Measurements from ENCODE around the gene ST3GAL2.

ST3GAL2 gene

DNA sequence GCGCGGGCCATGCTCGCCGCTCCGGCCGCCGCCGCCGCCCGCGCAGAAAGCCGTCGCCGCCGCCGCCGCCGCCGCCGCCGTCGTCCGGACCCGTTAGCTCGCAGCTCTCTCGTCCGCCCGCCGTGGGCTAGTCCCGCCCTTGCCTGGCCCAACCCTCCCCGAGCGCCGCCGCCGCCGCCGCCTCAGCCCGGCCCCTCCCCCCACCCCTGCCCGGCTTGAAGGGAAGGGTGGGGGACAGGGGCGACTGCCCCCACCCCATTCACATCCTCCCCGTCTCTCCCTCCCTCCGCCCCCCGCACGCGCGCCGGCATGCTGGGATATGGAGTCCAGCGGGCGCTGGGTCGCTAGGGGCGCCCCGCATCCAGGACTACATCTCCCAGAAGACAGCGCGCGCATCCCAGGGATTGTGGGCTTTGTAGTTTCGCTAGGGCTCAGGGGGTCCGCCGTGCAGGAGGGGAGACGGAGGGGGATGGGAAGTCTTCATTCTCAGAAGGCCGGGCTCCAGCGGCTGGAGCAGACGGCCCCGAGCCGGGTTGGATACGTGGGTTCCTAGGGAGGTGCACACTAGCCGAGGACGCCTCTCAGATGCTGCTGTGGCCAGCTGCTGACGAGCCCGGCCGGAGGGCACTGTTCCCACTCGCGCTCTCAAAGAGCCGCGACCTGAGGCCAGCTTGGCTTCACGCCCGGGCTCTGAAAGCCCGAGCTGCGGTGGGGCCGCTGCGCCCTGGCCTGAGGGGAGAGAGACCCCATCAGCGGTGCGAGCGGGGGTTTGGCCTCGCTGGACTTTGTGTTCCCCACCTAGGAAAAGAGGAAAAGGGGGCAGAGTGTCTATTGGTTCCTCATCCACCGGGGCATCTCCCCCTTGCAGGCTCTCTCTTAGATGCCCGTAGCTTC is at the start of gene ST3GAL2:
TSS of gene ST3GAL2 (minus strand) at position 132 of the 894 bp plus-strand sequence. CDS start 40,570 bp downstream, outside the sequence.
- DNase-seq (ENCODE audit: low read depth, low spot score) = peak; percentile 88

GRCh38 chr16:70484867-70485266 is 46.0 kb upstream of the ST3GAL2 start:
- no peak for DNase-seq (ENCODE audit: low read depth, low spot score)

DNA sequence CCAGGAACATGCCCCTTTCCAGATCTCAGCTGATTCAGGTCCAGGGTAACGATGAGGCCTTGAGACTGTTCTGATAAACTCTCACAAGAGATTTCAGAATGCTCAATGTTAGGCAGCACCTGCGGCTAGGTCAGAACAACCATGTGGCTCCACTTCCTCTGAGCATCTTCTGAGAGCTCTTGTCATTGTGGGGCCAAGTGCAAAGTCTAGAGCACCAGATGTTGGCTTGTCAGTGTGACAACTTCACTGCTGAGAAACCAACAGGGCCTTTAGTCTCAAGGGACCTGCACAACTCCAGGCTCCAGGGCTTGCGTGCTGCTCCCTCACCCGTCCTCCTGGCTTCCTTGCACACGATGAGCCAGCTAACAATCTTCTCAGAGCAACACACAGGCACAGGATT is 44.5 kb upstream of the ST3GAL2 start:
- no peak for DNase-seq (ENCODE audit: low read depth, low spot score)

- no peak for DNase-seq (ENCODE audit: low read depth, low spot score)
Measured at GRCh38 chr16:70482624-70483023, 43.7 kb upstream of the ST3GAL2 start.

- no peak for DNase-seq (ENCODE audit: low read depth, low spot score)
Measured at GRCh38 chr16:70481929-70482536, 43.1 kb upstream of the ST3GAL2 start.

DNA sequence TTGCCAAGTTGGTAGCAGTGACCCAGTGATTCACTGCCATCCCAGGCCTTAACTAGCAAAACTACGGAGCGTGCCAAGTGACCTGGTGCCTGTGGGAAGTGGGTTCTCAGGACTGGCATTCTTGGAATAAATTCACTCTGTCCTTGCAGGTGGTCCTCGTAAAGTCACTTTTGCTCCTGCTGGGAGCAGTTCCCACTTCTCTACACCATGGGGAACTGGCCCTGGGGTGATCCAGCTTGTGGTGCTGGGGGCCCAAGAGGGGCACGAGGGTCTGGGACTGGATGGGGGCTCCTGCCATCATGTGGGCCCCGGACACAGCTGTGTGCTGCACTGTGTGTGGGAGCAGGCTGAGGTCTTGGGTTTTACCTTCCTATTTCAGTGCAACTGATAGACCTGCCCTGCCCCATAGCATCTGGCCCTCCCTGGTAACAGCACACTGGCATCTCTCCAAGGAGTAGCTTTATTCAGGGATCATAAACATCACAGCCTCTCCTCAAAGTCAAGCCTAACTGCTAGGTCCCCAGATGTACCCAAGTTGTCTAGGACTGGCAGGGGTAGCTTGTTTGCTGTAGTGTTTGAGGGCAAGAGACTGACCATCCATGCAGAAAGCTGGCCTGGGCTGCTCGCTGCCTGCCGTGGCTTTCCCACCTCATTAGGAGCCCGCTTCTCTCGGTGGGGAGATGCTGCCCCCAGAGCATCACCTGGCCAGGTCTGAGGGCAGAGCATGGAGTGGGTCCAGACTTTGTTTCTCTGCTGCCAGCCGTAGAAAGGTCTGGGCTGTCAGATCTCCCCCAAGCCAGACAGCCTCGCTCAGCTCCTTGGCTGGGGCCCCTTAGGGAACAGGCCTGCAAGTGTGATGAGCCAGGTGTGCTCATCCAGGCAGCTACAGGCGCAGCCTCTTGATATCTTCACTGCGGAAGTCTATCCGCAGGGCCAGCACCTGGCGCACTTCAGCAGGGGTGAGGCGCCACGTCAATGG is 41.5 kb upstream of the ST3GAL2 start:
- DNase-seq (ENCODE audit: low read depth, low spot score) = no peak

GRCh38 chr16:70478912-70479341 is 40.0 kb upstream of the ST3GAL2 start:
- no peak for DNase-seq (ENCODE audit: low read depth, low spot score)

DNA sequence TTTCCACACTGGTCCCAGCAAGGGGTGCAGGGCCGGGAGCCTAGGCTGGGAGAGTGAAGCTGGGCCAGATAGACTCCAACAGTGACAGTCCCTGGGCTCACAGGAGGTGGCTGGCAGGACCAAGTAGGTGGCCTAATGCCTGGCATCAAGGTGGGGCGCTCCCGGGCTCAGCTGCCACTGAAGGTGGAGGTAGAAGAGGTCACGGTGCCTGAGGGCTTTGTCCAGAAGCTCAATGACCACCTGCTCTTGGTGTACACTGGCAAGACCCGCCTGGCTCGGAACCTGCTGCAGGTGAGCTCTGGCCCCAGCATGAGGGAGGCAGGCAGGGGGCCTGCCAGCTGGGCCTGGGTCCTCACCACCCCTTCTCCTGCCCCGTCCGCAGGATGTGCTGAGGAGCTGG is 39.3 kb upstream of the ST3GAL2 start:
- no peak for DNase-seq (ENCODE audit: low read depth, low spot score)

GRCh38 chr16:70476272-70477020 is 37.5 kb upstream of the ST3GAL2 start:
- DNase-seq (ENCODE audit: low read depth, low spot score) = no peak

DNA sequence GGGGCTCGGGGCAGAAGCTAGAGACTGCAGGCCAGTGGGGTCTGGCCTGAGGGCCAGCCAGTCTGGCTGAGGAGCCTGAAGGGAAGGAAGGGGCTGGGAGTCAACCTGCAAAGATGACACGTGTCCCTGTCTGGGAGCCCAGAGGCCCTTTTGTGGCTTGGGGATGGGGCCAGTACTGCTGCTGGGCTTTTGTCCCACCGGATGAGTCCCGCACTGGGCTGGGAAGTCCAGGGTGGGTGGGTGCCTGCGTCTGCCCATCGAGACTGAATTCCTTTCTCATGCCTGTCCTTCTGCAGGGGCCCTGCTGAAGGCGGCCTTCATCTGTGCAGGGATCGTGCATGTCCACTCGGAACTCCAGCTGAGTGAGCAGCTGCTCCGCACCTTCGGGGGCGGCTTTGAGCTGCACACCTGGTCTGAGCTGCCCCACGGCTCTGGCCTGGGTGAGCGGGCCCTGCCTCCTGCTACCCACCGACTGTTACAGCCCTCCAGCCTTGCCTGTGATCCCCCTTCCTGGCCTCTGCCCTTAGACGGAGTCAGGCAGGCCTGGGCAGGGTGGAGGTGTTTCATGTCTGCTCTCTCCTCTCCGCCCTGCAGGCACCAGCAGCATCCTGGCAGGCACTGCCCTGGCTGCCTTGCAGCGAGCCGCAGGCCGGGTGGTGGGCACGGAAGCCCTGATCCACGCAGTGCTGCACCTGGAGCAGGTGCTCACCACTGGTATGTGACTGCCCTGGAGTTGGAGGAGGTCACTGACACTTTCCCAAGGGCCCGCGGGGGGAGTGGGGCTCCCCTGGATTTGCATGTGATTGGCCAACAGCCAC is 36.4 kb upstream of the ST3GAL2 start:
- no peak for DNase-seq (ENCODE audit: low read depth, low spot score)

DNA sequence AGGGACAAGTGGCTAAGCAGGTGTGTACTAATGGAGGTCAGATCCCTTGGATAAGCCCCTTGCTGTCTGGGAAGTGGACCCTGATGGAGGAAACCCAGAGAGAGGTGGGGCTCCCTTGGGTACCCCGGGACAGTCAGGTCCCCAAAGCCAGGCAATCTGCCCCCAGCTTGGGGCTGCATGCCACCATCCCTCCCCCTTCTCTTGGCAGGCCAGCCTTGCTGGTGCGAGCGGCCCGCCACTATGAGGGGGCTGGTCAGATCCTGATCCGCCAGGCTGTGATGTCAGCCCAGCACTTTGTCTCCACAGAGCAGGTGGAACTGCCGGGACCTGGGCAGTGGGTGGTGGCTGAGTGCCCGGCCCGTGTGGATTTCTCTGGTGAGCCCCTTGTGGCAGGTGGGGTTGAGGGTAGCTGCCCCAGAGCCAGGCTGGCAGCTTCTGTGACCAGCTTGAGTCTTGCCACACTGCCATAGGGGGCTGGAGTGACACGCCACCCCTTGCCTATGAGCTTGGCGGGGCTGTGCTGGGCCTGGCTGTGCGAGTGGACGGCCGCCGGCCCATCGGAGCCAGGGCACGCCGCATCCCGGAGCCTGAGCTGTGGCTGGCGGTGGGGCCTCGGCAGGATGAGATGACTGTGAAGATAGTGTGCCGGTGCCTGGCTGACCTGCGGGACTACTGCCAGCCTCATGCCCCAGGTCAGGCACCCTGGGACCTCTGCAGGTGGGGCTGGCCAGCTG is 35.6 kb upstream of the ST3GAL2 start:
- DNase-seq (ENCODE audit: low read depth, low spot score) = no peak

DNA sequence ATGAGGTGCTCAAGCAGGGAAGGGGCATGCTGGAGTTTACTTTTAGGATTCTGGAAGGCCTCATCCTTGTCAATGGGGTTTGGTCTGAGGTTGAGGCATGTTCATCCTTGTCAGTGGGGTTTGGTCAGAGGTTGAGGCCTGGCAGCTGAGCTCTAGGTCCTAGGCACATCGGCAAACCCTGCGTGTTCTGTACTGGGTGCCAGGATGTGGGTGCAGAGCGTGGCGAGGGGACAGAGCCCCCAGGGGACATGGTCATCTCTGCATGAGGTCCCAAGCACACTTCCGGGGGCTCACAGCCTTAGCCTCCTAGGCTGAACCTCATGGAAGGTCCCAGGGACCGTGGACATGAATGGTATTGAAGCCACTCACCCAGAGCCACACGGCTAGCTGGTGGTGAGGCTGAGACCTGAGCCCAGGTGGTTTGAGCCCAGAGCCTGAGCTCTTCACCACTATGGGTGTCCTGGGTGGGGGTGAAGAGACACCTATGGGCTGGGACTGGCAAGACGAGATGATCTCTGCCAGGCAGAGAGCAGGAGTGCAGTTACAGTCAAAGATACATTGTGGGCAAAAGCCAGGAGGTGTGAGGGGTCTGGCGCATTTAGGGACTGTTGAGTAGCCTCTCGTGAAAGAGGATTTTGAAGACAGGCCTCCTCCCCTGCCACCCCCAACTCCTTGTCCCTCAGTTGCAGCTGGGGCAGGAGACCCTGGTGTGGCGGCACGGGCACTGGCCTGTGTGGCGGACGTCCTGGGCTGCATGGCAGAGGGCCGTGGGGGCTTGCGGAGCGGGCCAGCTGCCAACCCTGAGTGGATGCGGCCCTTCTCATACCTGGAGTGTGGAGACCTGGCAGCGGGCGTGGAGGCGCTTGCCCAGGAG is 34.8 kb upstream of the ST3GAL2 start:
- no peak for DNase-seq (ENCODE audit: low read depth, low spot score)

DNA sequence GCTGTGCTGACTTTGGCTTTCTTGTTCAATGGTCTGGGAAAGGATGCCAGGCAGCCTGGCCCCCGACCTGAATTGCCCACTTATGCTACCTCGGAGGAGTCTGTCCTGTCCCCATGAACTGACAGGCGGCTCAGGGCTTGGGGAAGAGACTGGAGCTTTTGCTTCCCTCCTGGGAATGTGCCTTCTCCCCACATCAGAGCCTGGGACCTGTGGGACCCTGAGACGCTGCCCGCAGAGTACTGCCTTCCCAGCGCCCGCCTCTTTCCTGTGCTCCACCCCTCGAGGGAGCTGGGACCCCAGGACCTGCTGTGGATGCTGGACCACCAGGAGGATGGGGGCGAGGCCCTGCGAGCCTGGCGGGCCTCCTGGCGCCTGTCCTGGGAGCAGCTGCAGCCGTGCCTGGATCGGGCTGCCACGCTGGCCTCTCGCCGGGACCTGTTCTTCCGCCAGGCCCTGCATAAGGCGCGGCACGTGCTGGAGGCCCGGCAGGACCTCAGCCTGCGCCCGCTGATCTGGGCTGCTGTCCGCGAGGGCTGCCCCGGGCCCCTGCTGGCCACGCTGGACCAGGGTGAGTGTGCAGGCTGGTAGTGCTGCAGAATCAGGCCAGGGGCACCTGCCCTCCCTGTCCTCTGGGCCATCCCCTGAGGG is 34.0 kb upstream of the ST3GAL2 start:
- no peak for DNase-seq (ENCODE audit: low read depth, low spot score)

DNA sequence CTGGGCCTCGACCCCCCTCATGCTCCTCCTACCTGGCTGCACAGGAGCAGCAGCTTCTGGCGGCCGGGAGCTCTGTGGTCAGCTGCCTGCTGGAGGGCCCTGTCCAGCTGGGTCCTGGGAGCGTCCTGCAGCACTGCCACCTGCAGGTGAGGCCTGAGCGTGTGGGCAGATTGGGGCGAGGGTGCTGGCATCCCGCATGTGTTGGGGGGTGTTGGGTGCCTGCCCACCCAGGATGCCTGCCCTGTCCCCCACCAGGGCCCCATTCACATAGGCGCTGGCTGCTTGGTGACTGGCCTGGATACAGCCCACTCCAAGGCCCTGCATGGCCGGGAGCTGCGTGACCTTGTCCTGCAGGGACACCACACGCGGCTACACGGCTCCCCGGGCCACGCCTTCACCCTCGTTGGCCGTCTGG is 32.0 kb upstream of the ST3GAL2 start:
- no peak for DNase-seq (ENCODE audit: low read depth, low spot score)

DNA sequence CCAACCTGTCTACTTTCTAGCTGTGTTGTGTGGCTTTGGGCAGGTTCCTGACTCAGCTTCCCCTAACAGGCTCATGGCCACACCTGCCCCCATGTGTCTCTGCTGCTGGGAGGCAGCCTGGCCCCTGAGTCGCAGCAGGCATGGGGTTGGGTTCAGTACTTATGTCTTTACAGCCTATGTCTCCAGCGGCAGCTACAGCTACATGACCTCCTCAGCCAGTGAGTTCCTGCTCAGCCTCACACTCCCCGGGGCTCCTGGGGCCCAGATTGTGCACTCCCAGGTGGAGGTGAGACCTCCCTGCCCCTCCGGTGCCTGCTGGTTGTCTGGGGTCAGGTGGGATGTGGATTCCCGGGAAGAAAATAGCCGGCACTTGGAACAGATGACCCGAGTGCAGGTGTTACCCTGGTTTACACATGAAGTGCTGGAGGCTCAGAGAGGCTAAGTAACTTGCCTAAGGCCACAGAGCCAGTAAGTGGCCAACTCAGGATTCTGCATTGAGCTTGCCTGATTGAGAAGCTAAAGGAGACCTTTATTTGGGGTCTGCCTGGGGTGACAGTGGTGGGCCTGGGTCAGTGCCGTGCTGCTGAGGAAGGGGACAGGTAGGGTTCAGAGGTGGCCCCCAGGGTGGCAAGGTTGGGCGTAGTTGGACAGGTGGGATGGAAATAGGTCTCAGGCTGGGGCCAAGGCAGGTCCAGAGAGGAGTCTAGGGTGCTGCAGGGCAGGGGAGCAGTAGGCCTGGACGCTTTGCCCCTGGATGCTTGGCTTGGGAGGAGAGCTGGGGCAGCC is 31.4 kb upstream of the ST3GAL2 start:
- no peak for DNase-seq (ENCODE audit: low read depth, low spot score)

- DNase-seq (ENCODE audit: low read depth, low spot score) = no peak
Measured at GRCh38 chr16:70468776-70469525, 30.1 kb upstream of the ST3GAL2 start.

All from activated naive CD8-positive, alpha-beta T cell treated with anti-CD3 and anti-CD28 coated beads, Interleukin-2, amount 50 U/mL, for 16 hours (primary cell).